GM21381 (cell line): ENCODE results near the gene DPP6.

Experiments
- ATAC-seq: cut with Tn5 transposase; IDR thresholded peaks from one replicate; pipeline ENCODE4 v1.9.1; 2021; ENCODE audit warnings: mild to moderate bottlenecking, moderate library complexity; ENCODE audit not compliant: unreplicated experiment

DPP6 gene

DNA sequence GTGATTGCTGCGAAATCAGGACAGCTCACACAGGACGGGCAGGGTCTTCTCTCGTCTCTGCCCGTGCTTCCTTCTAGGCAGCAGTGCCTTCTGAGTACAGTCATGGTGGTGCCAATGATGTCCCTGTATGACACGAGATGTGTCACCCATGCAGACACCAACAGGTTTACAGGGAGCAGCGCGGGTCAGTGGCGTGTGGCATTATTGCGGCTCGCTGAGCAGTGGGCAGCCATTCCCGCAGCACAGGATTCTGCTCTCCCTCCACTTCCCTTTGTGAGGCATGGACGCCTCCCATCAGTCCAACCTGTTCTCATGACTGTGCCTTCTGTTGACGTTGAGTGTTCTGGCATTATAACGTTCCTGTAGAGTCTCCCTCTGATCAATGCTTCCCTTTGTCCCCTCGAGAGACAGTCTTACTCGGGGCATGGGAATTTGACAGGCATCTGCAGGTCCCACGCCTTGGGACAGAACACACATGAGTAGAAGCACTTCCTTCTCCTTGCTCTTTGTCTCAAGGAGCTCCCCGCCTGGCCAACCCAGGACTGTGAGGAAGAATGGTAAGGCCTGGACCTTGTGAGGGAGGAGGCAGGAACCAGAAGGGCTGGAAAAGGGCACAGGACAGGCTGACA, 731.2 kb downstream of the DPP6 start:
- ATAC-seq, result no peak

DNA sequence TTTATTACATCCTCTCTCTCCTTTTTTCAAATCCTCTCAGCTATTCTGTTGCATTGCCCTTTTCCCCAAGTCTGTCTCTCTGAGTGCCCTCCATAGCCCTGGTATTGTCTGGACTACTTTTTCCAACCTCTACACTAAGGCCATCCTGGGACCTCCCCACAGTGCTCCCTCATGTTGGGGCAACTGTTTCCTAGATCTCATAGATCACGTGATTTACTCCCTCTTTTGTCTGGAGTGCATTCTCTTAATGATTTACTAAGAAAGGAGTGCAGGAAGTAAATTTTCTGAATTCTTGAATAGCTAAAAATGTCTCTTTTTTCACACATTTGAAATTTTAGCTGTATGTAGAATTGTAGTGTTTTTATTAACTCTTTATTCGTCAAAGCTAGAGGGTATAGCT, 733.7 kb downstream of the DPP6 start:
- ATAC-seq, result no peak

DNA sequence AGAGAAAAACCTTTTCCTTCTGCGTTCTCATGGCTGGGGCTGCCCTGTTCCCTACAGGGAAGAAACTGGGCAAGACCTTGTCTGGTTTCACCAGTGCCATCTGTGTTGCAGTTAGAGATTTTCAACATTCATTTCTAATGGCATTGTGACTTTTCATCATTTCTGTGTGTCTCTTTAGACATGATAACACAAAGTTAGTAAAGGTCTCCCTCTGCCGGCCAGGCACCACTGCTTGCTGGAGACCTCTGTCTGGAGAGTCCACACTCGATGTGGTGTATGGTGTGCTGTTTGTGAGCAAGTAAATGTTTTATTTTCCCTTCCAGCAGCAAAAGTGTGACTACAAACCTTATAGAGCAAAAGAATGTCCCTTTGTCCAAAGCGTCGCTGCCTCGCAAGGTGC, 737.2 kb downstream of the DPP6 start:
- no peak for ATAC-seq

DNA sequence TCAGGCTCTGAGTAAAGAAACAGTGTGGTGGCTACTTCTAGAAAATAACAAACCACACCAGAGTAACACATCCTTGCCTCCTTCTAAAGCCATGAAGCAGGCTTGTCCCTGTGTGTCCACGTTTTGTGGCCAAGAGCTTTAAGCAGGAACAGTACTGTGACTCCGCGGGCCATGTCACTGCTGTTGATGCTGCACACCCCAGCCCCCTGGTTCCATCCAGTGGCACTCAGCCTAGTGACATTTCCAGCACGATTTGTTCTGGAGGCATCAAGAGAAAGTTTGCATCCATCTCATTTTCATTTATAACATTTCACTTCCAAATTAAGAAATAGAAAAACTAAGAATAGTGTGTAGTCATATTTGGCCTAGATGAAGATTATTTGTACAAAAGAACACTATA, 739.4 kb downstream of the DPP6 start:
- ATAC-seq, result no peak

DNA sequence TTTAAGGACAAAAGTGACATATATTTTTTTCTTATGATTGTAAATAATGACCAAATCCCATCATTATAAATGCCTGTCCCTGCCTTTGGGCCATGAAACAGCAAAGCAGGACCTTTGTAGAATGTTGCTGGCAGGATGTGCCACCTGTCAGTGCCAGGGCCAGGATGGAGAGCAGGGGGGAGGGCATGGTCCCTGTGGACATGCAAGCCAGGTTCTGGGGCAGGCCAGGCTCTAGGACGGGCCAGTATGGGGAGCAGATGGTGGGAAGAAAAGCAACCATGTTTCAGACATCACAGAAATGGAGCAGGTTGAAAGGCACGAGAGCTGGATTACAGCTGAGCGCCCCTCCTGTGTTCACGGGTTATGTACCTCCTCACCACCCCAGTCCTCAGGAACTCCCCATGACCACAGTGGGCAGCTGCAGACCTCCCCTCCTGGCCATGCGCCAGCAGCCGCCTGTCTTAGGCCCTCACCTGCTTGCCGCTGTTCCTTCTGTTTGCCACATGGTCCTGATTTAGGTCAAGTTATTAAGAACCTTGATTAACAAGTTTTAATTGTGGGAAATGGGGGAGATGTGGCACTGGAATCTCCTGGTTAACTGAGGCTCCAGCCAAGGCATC, 740.3 kb downstream of the DPP6 start:
- ATAC-seq, result no peak

DNA sequence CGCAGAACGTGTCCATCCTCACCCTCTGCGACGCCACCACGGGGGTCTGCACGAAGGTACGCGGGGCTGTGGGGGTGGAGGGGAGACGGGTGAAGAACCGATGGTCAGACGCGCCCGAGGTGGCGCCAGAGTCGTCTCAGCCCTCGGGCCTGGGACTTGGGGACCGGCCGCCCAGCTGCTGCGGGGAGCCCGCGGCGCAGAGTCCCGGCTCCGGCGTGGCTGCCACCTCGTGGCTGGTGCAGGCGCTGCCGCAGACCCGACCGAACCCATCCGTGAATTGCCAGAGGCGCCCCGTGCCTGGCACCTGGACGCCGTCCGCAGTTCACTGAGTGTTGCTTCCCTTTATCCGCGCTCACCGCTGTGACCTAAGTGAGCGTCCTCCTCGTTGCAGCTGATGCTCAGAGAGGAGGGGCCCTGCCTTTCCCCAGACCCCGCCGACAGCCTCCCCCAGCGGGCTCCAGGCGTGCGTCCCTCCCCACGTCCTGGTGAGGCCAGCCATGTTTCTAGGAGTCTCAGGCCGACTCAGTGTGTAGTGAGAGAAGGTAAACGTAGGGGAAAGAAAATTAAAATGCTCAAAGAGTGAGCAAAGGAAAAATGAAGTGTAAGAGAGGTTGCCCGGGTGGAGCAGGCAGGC, 742.1 kb downstream of the DPP6 start:
- no peak for ATAC-seq

GRCh38 chr7:154795014-154795413, 742.8 kb downstream of the DPP6 start:
- no peak for ATAC-seq

DNA sequence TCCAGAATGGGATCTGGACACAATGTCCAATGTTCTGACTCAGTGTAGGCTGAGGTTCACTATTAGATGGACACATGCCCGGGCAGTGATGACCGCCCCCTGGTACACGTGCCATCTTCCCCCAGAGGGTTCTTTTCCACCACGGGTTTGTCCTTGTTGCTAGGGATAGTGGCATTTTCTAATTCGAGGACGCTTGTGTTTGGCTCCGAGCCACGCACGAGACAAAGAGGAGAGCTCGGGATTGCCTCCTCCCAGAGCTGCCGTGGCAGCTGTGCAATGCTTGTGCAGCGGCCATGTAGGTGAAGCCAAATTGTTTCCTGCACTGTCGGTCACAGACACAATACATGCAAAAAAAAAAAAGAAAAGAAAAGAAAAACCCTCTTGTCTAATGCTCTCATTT, 743.2 kb downstream of the DPP6 start:
- ATAC-seq, result no peak

GRCh38 chr7:154804449-154804848, 752.3 kb downstream of the DPP6 start:
- ATAC-seq, result no peak

DNA sequence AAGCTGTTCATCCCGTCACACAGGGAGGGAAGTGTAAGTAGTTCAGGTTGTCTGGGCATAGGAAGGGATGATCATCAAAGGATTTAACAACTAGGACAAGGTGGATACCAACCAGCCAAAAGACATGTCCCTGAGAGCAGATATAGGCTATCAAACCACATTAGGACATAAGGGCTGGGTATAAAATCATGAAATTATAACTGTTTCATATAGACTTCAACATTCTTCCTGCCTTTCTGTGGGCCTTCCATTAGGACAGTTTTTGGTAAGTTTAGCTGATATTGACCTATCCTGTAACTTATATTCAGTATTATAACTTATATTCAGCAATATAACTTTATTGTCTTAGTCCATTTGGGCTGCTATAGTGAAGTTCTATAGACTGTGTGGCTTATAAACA, 759.8 kb downstream of the DPP6 start:
- no peak for ATAC-seq

DNA sequence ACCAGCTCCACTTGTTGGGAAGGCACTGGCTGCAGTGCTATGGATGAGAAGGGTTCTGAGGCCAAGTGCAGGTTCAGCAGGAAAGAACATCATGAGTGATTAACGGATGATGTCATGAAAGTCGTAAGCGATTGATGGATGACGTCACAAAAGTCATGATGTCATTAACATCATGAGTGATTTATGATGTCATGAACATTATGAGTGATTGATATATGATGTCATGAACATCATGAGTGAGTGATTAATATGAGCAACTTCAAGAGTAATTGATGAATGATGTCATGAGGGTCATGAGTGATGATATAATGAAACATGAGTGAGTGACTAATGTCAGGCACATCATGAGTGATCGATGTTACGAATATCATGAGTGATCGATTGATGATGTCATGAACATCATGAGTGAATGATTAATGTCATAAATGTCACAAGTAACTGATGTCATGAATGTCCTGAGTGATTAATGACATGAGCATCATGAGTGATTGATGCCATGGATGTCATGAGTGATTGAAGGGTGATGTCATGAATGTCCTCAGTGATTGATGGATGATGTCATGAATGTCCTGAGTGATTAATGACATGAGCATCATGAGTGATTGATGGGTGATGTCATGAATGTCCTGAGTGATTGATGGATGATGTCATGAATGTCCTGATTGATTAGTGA, 765.2 kb downstream of the DPP6 start:
- no peak for ATAC-seq

DNA sequence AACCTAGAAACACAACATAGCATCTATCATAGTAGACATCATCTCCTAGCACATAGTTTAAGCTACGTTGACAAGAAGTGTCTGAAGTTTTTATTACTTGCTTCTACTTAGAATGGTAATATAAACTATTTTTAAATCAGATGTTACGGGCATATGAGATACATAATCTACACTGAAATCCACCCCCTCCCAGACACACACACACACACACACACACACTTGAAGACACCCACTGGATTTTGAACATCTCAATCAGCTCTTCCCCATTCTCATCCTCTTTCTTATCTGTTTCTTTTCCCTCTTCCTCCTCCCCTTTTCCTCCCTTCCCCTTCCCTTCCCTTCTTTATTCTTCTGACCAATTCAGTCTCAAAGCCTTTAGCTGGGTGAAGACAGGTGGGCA, 774.8 kb downstream of the DPP6 start:
- ATAC-seq, result no peak

- no peak for ATAC-seq
Observed at GRCh38 chr7:154832557-154833138, 780.5 kb downstream of the DPP6 start.

- no peak for ATAC-seq
Observed at GRCh38 chr7:154836021-154836448, 783.8 kb downstream of the DPP6 start.

DNA sequence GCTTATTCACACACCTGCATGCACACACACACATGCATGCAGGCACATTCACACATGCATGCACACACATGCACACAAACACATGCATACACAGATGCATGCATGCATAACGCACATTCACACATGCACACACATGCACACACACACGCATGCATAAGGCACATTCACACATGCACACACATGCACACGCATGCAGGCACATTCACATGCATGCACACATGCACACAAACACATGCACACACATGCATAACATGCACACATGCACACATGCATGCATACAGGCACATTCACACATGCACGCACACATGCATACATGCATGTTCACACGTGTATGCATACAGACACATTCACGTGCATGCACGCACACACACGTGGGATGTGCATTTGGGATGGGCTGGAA, 784.9 kb downstream of the DPP6 start:
- no peak for ATAC-seq

- ATAC-seq, result peak; percentile 92
Observed at GRCh38 chr7:154837622-154838021, 785.4 kb downstream of the DPP6 start.

GRCh38 chr7:154840086-154840485, 787.9 kb downstream of the DPP6 start:
- ATAC-seq, result no peak

GRCh38 chr7:154841731-154842331, 789.6 kb downstream of the DPP6 start:
- no peak for ATAC-seq

DNA sequence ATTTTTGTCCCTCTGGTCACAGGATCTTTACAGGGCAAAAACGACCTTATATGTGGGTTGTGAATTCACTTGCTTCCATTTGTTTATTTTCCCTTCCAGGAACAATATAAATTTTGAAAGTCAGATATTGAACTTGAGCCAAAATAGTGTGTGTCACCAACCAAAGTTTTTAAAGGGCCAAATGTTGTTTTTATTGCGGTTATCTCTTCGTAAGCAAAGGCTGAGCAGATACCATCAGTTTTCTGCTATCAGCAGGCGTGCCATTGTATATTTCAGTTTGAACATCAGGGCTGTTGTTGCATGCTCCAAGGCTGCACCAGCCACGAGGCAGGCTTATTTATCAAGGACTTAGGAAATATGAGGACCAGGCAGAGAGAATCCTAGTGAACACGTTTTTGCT, 790.4 kb downstream of the DPP6 start:
- ATAC-seq, result no peak

DNA sequence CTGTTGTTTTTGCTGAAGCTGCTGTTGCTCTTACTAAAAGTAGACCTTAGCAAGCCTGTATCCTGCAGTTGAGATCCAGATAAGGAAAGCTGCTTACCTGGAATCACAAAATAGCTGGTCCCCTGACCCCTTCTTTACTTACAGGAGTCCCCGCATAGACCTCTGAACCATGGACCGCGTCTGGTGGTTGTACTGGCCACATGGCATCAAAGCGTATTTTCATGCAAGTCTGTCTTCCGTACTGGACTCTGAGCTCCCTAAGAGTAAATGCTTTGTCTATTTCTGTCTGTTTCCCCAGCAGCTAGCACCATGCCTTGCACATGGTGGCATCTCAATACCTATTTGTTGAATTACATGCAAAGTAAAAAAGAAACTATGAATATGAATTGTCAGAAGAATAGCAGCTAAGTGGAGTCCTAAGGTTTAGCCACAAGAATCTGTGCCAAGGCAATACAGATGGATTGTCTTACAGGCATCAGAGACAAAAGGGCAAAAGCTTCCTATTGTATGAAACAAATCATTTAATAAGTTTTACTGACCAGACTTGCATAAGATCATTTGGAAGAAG, 791.6 kb downstream of the DPP6 start:
- no peak for ATAC-seq

GRCh38 chr7:154844499-154844898, 792.3 kb downstream of the DPP6 start:
- no peak for ATAC-seq
